ENCODE measurements around the gene BMS1.

Gene BMS1

DNA sequence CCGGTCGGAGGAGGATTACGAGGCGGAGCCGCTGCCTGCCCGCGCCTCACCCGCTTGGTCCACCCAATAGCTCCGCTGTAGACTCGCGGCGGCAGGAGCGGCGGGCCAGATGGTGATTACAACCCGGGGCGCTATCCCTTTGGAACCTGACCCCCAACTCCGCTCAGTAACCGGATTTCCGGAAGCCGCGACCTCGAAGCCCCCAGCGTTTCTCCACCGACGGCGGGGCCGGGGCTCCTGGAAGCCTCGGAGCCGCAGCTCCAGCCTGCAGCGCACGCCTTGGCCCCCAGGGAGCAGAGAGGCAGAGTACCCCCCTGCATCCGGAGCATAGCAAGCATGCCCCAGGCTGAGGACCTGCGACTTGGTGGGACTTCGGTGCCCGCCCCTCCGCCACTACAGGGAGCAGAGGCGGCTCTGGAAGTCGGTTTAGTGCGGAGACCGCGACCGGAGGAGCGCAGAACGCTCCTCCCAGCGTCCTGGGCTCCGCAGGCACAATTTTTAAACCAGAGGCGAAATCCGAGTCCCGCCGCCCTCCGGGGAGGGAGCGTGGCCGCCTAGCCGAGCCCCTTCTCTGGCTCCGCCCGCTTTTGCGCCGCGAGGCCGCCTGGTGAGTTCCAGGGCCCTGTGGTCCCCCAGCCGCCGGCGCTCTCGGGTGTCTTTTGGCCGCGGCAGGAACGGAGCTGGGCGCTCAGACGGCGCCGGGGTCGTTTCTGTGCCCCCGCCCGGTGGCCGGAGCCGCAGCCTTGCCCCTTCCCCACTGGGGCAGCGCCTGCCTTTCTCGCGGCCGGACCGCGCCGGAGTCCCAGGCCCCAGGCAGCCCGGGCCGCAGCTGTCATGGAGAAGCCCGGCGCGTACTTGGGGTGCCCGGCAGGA, 28.2 kb upstream of the BMS1 start:
- Histone ChIP-seq H3K9ac (ENCODE audit: low read depth in 1 of 2, low read length in 2 of 2) (peak overlapping the region; percentile 24 to 57), H3K27ac (ENCODE audit: low read depth in 2 of 2, low read length in 2 of 2) (no peak overlapping the region), H3K36me3 (ENCODE audit: control insufficient read depth in 2 of 2, insufficient read depth in 2 of 2, low read length in 2 of 2) (no peaks in the 10 kb centered on the region)

GRCh38 chr10:42755028-42755451, 27.6 kb upstream of the BMS1 start:
- Histone ChIP-seq H3K4me3 (ENCODE audit: low read length in 2 of 2) (peak overlapping the region; percentile 61 to 71), H3K27ac (ENCODE audit: low read depth in 2 of 2, low read length in 2 of 2) (no peak overlapping the region), H3K4me1 (ENCODE audit: control insufficient read depth in 2 of 2, insufficient read depth in 2 of 2, low read length in 2 of 2) (peaks cover 9 to 15% of the 10 kb centered on the region in 2 donors), H3K9me3 (ENCODE audit: control insufficient read depth in 2 of 2, low read length in 2 of 2) (no peaks in the 10 kb centered on the region), H3K9ac (ENCODE audit: low read depth in 1 of 2, low read length in 2 of 2) (peak overlapping the region in 1 of 2 donors; percentile 57), H3K36me3 (ENCODE audit: control insufficient read depth in 2 of 2, insufficient read depth in 2 of 2, low read length in 2 of 2) (no peaks in the 10 kb centered on the region), H3K27me3 (ENCODE audit: control insufficient read depth in 2 of 2, insufficient read depth in 2 of 2, low read length in 2 of 2) (peaks cover 16 to 20% of the 10 kb centered on the region in 2 donors)

More for the DNA sequence above, 28.2 kb upstream of the BMS1 start:
- no peaks in the 10 kb centered on the region for H3K9me3 ChIP-seq (ENCODE audit: control insufficient read depth in 2 of 2, low read length in 2 of 2)
- H3K4me3 ChIP-seq (ENCODE audit: low read length in 2 of 2) = peak overlapping the region; percentile 61 to 71
- H3K27me3 ChIP-seq (ENCODE audit: control insufficient read depth in 2 of 2, insufficient read depth in 2 of 2, low read length in 2 of 2) = peaks cover 16 to 20% of the 10 kb centered on the region in 2 donors
- peaks cover 9 to 15% of the 10 kb centered on the region in 2 donors for H3K4me1 ChIP-seq (ENCODE audit: control insufficient read depth in 2 of 2, insufficient read depth in 2 of 2, low read length in 2 of 2)

DNA sequence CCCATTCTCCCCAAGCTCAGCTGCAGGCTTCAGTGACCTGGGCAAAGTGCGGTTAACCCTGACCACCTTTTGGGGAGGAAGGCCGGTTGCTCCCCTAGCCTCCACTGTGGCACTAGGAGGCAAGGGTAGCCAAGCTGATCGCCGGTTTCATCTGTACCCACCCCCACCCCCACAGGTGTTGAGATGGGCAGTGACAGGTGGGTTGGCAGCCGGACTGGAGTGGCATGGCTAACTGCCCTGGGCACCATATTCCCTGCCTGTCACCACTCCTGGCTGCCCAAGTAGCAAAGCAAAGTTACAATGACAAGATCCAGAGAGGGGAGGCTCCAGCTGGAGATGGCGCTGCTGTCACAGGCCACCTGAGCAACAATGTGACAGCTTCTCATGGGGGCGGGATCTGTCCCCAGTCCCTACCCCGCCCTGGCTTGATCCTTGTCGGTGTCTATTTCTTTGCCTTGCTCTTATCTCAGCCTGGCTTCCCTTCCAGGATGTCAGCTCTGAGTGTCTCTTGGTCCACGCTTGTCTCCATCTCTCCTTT, 27.0 kb upstream of the BMS1 start:
- Histone ChIP-seq H3K9ac (ENCODE audit: low read depth in 1 of 2, low read length in 2 of 2) (no peak overlapping the region), H3K4me3 (ENCODE audit: low read length in 2 of 2) (no peak overlapping the region), H3K27ac (ENCODE audit: low read depth in 2 of 2, low read length in 2 of 2) (no peak overlapping the region), H3K27me3 (ENCODE audit: control insufficient read depth in 2 of 2, insufficient read depth in 2 of 2, low read length in 2 of 2) (peaks cover 16 to 20% of the 10 kb centered on the region in 2 donors), H3K36me3 (ENCODE audit: control insufficient read depth in 2 of 2, insufficient read depth in 2 of 2, low read length in 2 of 2) (no peaks in the 10 kb centered on the region), H3K4me1 (ENCODE audit: control insufficient read depth in 2 of 2, insufficient read depth in 2 of 2, low read length in 2 of 2) (peaks cover 9 to 15% of the 10 kb centered on the region in 2 donors), H3K9me3 (ENCODE audit: control insufficient read depth in 2 of 2, low read length in 2 of 2) (no peaks in the 10 kb centered on the region)

DNA sequence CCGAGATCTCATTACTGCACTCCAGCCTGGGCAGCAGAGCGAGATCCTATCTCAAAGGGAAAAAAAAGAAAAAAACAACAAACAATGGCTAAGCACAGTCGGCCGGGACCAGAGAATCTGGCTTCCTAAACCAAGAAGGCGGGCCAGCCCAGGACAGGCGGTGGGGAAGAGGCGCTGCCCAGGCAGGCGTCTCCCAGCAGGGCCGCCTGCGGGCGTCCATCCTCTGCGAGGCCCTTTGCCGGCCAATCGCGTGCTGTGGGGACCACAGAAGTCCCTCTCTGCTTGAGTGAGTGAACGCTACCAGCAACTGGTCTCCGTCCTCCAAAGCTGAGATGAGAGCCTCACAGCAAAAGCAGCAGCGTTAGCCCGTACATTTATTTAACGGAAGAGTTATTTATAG, 14.7 kb upstream of the BMS1 start:
- Histone ChIP-seq H3K27ac (ENCODE audit: low read depth in 2 of 2, low read length in 2 of 2) (no peak overlapping the region), H3K4me3 (ENCODE audit: low read length in 2 of 2) (no peak overlapping the region), H3K27me3 (ENCODE audit: control insufficient read depth in 2 of 2, insufficient read depth in 2 of 2, low read length in 2 of 2) (no peaks in the 10 kb centered on the region), H3K36me3 (ENCODE audit: control insufficient read depth in 2 of 2, insufficient read depth in 2 of 2, low read length in 2 of 2) (no peaks in the 10 kb centered on the region), H3K9me3 (ENCODE audit: control insufficient read depth in 2 of 2, low read length in 2 of 2) (peaks cover 0 to 2% of the 10 kb centered on the region in 2 donors), H3K4me1 (ENCODE audit: control insufficient read depth in 2 of 2, insufficient read depth in 2 of 2, low read length in 2 of 2) (peaks cover 0 to 6% of the 10 kb centered on the region in 2 donors), H3K9ac (ENCODE audit: low read depth in 1 of 2, low read length in 2 of 2) (no peak overlapping the region)

GRCh38 chr10:42768581-42769152, 13.9 kb upstream of the BMS1 start:
- peaks cover 0 to 2% of the 10 kb centered on the region in 2 donors for H3K9me3 ChIP-seq (ENCODE audit: control insufficient read depth in 2 of 2, low read length in 2 of 2)
- H3K27me3 ChIP-seq (ENCODE audit: control insufficient read depth in 2 of 2, insufficient read depth in 2 of 2, low read length in 2 of 2) = no peaks in the 10 kb centered on the region
- peaks cover 0 to 6% of the 10 kb centered on the region in 2 donors for H3K4me1 ChIP-seq (ENCODE audit: control insufficient read depth in 2 of 2, insufficient read depth in 2 of 2, low read length in 2 of 2)
- H3K9ac ChIP-seq (ENCODE audit: low read depth in 1 of 2, low read length in 2 of 2) = no peak overlapping the region
- no peak overlapping the region for H3K27ac ChIP-seq (ENCODE audit: low read depth in 2 of 2, low read length in 2 of 2)
- H3K4me3 ChIP-seq (ENCODE audit: low read length in 2 of 2) = no peak overlapping the region
- no peaks in the 10 kb centered on the region for H3K36me3 ChIP-seq (ENCODE audit: control insufficient read depth in 2 of 2, insufficient read depth in 2 of 2, low read length in 2 of 2)

- Histone ChIP-seq H3K9me3 (ENCODE audit: control insufficient read depth in 2 of 2, low read length in 2 of 2) (peaks cover 0 to 2% of the 10 kb centered on the region in 2 donors), H3K36me3 (ENCODE audit: control insufficient read depth in 2 of 2, insufficient read depth in 2 of 2, low read length in 2 of 2) (no peaks in the 10 kb centered on the region), H3K4me1 (ENCODE audit: control insufficient read depth in 2 of 2, insufficient read depth in 2 of 2, low read length in 2 of 2) (peaks cover 0 to 6% of the 10 kb centered on the region in 2 donors), H3K27ac (ENCODE audit: low read depth in 2 of 2, low read length in 2 of 2) (peak overlapping the region in 1 of 2 donors; percentile 58), H3K27me3 (ENCODE audit: control insufficient read depth in 2 of 2, insufficient read depth in 2 of 2, low read length in 2 of 2) (no peaks in the 10 kb centered on the region), H3K4me3 (ENCODE audit: low read length in 2 of 2) (no peak overlapping the region), H3K9ac (ENCODE audit: low read depth in 1 of 2, low read length in 2 of 2) (peak overlapping the region in 1 of 2 donors; percentile 60)
These were observed 13.4 kb upstream of the BMS1 start for GRCh38 chr10:42769173-42769572.

DNA sequence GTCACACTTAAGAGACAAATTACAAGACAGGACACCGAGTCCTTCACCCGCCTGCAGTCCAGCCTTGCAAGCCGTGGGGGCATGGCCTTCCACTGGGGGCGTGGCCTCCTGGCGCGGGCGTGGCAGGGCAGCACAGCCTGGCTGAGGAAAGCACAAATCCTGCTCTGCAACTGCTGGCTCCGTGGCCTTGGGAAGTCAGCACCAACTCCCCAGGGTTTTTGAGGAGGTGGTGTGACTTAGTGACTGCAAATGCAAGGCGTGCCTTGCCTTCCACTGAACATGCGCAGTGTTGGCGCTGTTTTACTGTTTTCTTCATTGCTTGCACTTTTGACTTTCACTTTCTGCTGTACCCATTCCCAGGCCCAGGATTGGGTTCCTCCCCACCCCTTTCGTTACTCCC, 12.9 kb upstream of the BMS1 start:
- Histone ChIP-seq H3K9me3 (ENCODE audit: control insufficient read depth in 2 of 2, low read length in 2 of 2) (peaks cover 0 to 2% of the 10 kb centered on the region in 2 donors), H3K27ac (ENCODE audit: low read depth in 2 of 2, low read length in 2 of 2) (peak overlapping the region; percentile 56 to 58), H3K4me3 (ENCODE audit: low read length in 2 of 2) (peak overlapping the region; percentile 59 to 68)

DNA sequence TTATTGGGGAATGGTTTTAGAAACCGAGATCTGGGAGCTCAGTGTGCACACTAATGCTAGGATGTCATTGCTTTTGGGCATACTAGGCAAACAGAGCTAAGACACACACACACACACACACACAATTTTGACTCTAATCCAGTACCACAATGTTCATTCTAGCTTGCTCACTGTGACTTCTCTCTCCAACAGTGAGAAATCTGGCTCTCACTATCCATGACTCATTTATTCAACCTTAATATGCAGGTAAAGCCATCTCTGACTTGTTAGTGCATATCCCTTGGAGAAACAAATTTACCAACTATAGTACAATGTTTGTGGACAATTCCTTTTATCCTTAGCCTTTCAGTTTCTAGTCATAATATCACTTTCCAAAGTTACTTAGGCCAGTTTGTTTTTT, 5.9 kb upstream of the BMS1 start:
- Histone ChIP-seq H3K9ac (ENCODE audit: low read depth in 1 of 2, low read length in 2 of 2) (no peak overlapping the region), H3K27me3 (ENCODE audit: control insufficient read depth in 2 of 2, insufficient read depth in 2 of 2, low read length in 2 of 2) (no peaks in the 10 kb centered on the region), H3K27ac (ENCODE audit: low read depth in 2 of 2, low read length in 2 of 2) (no peak overlapping the region), H3K4me1 (ENCODE audit: control insufficient read depth in 2 of 2, insufficient read depth in 2 of 2, low read length in 2 of 2) (peaks cover 0 to 1% of the 10 kb centered on the region in 2 donors), H3K36me3 (ENCODE audit: control insufficient read depth in 2 of 2, insufficient read depth in 2 of 2, low read length in 2 of 2) (no peaks in the 10 kb centered on the region), H3K9me3 (ENCODE audit: control insufficient read depth in 2 of 2, low read length in 2 of 2) (peaks cover 0 to 2% of the 10 kb centered on the region in 2 donors), H3K4me3 (ENCODE audit: low read length in 2 of 2) (no peak overlapping the region)

More for the DNA sequence above, 12.9 kb upstream of the BMS1 start:
- Histone ChIP-seq H3K9ac (ENCODE audit: low read depth in 1 of 2, low read length in 2 of 2) (peak overlapping the region; percentile 24 to 60), H3K4me1 (ENCODE audit: control insufficient read depth in 2 of 2, insufficient read depth in 2 of 2, low read length in 2 of 2) (peaks cover 0 to 6% of the 10 kb centered on the region in 2 donors), H3K36me3 (ENCODE audit: control insufficient read depth in 2 of 2, insufficient read depth in 2 of 2, low read length in 2 of 2) (no peaks in the 10 kb centered on the region), H3K27me3 (ENCODE audit: control insufficient read depth in 2 of 2, insufficient read depth in 2 of 2, low read length in 2 of 2) (no peaks in the 10 kb centered on the region)

- H3K4me1 ChIP-seq (ENCODE audit: control insufficient read depth in 2 of 2, insufficient read depth in 2 of 2, low read length in 2 of 2) = peaks cover 6 to 11% of the 10 kb centered on the region in 2 donors
- H3K27me3 ChIP-seq (ENCODE audit: control insufficient read depth in 2 of 2, insufficient read depth in 2 of 2, low read length in 2 of 2) = no peaks in the 10 kb centered on the region
- no peak overlapping the region for H3K4me3 ChIP-seq (ENCODE audit: low read length in 2 of 2)
- no peaks in the 10 kb centered on the region for H3K9me3 ChIP-seq (ENCODE audit: control insufficient read depth in 2 of 2, low read length in 2 of 2)
- no peak overlapping the region for H3K9ac ChIP-seq (ENCODE audit: low read depth in 1 of 2, low read length in 2 of 2)
- no peak overlapping the region for H3K27ac ChIP-seq (ENCODE audit: low read depth in 2 of 2, low read length in 2 of 2)
- H3K36me3 ChIP-seq (ENCODE audit: control insufficient read depth in 2 of 2, insufficient read depth in 2 of 2, low read length in 2 of 2) = peaks cover 8 to 9% of the 10 kb centered on the region in 2 donors
These were observed 2.1 kb upstream of the BMS1 start for GRCh38 chr10:42780456-42780855.

Measured in mucosa of rectum (tissue), 2 donors.